HUES64 (cell line): ENCODE results near the gene C19orf38.
A peak's percentile ranks its signal among the peaks of the same experiment; 100 is the strongest.
"Not testable (repeated sequence)": the region's sequence is repeated elsewhere in the genome, so short reads cannot be mapped to it uniquely, and the experiment has no call there.

Source experiments
- H3K27ac ChIP-seq: 2 replicates; pipeline ENCODE4 v1.7.0; 2013; ENCODE audit warnings: low read depth, low read length, inconsistent platforms
- H3K27me3 ChIP-seq: 2 replicates; pipeline ENCODE4 v1.6.1; 2013; ENCODE audit warnings: mild to moderate bottlenecking, low read length; ENCODE audit not compliant: insufficient read depth
- H3K36me3 ChIP-seq: 2 replicates; pipeline ENCODE4 v1.6.1; 2013; ENCODE audit warnings: mild to moderate bottlenecking, low read length; ENCODE audit not compliant: insufficient read depth
- H3K4me1 ChIP-seq: 2 replicates; pipeline ENCODE4 v1.6.1; 2013; ENCODE audit warnings: mild to moderate bottlenecking, low read length, moderate library complexity; ENCODE audit not compliant: insufficient read depth
- H3K4me3 ChIP-seq: 2 replicates; pipeline ENCODE4 v1.5.1; 2013; ENCODE audit warnings: mild to moderate bottlenecking, low read length, moderate library complexity
- H3K9ac ChIP-seq: 2 replicates; pipeline ENCODE4 v1.6.1; 2013; ENCODE audit warnings: mild to moderate bottlenecking, low read depth, low read length
- H3K9me3 ChIP-seq: 2 replicates; pipeline ENCODE4 v1.6.1; 2013; ENCODE audit warnings: low read depth, low read length; ENCODE audit not compliant: insufficient read depth
- WGBS: fragments of 150-250, 120-280 bp; methylation state at CpG from one replicate; pipeline ENCODE4 v1.1.7; 2013; ENCODE audit warnings: missing lambda C conversion rate; 5-methylcytosine and 5-hydroxymethylcytosine counted together

Gene C19orf38

DNA sequence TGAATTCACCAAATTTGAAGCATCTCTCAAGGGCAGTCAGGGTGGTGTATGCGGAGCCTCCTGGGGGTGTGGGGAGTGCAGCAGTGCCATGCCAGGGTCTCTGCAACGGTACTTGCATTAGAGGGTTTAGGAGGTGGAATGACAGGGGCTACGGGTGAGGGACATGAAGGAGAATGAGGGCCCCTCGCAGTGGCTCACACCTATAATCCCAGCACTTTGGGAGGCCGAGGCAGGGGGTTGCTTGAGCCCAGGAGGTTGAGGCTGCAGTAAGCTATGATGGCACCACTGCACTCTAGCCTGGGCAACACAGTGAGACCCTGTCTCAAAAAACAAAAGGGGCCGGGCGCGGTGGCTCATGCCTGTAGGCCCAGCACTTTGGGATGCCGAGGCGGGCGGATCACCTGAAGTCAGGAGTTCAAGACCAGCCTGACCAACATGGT, 21.7 kb downstream of the C19orf38 start:
- not testable (repeated sequence) for H3K9ac ChIP-seq, H3K27me3 ChIP-seq, H3K4me3 ChIP-seq, H3K9me3 ChIP-seq, H3K27ac ChIP-seq, H3K4me1 ChIP-seq, H3K36me3 ChIP-seq
- WGBS: 94% methylated on average over 11 of the region's 11 CpGs

DNA sequence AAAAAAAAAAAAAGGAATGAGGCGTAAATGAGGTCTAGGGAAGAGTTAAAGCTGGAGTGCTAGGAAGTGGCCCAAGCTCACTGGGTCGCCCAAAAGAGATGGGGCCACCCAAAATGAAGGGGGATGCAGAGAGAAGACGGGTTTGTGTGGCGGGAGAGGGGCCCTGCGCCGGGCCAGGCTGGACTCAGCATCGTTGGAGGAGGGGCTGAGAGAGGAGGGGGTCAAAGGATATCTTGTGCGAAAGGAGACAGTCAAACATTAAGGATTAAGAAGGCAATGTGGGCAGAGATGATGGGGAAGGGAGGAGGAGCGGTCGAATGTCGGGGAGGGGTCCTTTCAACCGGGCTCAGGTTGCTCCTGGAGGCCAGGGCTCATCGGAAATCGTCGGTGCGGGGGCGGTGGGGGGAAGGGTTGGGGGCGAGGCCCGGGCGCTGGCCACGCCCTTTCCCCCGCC, 22.3 kb downstream of the C19orf38 start:
- peaks cover 3% of the 10 kb centered on the region for H3K4me1 ChIP-seq
- H3K27ac ChIP-seq: peak overlapping the region; percentile 84
- H3K9me3 ChIP-seq: no peaks in the 10 kb centered on the region
- H3K4me3 ChIP-seq: peak overlapping the region; percentile 56
- peak overlapping the region; percentile 76 for H3K9ac ChIP-seq
- 4% methylated on average over 22 of the region's 22 CpGs for WGBS
- no peaks in the 10 kb centered on the region for H3K27me3 ChIP-seq
- peaks cover 3% of the 10 kb centered on the region; the same call in 1 of the 2 replicates for H3K36me3 ChIP-seq

DNA sequence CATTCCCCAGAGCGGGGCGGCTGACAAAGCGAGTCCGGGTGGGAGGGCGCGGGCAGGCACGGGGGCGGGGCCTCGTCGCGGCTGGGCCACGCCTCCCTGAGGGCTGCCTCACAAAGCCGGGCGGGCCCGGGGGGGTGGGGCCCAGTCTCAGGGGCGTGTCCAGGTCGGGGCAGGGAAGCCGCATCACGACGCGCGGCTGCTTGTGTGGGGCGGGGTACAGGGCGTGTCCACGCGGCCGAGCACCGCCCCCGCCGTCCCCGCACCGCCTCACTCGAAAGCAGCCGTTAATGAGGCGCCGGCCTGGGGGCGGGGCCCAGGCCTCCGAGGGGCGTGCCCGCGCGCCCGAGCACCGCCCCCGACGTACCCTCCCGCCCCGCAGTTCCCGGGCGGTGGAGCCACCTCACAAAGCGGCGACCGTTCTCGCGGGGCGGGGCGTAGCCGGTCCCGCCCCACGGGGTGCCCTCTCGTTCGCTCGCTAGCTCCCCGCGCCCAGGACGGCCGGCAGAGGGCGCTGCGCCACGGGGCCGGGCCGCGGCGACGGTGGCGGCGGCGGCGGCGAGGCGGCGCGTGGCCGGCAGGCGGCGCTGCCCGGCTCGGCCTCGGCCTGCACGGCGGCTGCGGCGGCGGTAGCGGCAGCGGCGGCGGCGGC, 22.9 kb downstream of the C19orf38 start, which contains the start of gene CARM1:
TSS of gene CARM1 (plus strand) at position 599 of the 649 bp plus-strand sequence. CDS start 150 bp downstream, outside the sequence.
- peak within 1 kb of the TSS; percentile 84 for H3K27ac ChIP-seq
- no peaks in the 10 kb centered on the region for H3K27me3 ChIP-seq
- H3K36me3 ChIP-seq: peaks cover 3% of the 10 kb centered on the region; the same call in 1 of the 2 replicates
- H3K9ac ChIP-seq: peak within 1 kb of the TSS; percentile 84
- peak within 1 kb of the TSS; percentile 68 for H3K4me3 ChIP-seq
- no peaks in the 10 kb centered on the region for H3K9me3 ChIP-seq
- under 1% methylated on average over 98 of the region's 99 CpGs for WGBS
- H3K4me1 ChIP-seq: peaks cover 3% of the 10 kb centered on the region

DNA sequence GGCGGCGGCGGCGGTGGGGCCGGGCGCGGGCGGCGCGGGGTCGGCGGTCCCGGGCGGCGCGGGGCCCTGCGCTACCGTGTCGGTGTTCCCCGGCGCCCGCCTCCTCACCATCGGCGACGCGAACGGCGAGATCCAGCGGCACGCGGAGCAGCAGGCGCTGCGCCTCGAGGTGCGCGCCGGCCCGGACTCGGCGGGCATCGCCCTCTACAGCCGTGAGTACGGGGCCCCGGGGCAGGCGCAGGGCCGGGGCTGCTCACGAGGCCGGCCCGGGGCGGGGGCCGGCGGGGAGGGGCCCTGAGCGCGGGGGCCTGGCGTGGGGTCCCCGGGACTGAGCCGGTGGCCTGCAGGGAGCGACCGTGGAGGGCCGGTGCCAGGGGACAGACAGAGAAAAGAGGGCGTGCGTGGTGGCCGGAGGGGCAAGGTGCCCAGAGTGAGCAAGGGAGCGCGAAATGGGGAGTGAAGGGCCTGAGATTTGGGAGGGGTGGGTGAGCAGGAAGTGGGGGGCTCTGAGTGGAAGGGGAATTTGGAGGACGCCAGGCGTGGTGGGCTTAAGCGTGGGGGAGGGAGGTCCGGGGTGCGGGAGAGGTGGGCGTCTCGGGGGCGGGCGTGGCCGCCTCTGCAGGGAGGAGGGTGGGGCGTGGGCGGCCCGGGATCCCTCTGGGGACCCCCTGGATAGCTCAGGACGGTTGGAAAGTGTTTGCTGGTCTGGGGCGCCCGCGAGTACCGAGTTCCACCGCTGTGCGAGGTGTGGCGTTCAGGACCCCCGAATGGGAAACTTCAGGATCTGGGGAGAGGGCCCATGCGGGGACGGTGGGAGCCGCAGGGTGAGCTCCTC, 23.7 kb downstream of the C19orf38 start:
- Histone ChIP-seq H3K27me3 (no peaks in the 10 kb centered on the region), H3K27ac (peak overlapping the region; percentile 72; the same call in 1 of the 2 replicates), H3K4me3 (peak overlapping the region; percentile 68), H3K9ac (peak overlapping the region; percentile 84), H3K9me3 (no peaks in the 10 kb centered on the region), H3K36me3 (peaks cover 3% of the 10 kb centered on the region; the same call in 1 of the 2 replicates), H3K4me1 (peaks cover 3% of the 10 kb centered on the region)
- WGBS: under 1% methylated on average over 90 of the region's 90 CpGs

DNA sequence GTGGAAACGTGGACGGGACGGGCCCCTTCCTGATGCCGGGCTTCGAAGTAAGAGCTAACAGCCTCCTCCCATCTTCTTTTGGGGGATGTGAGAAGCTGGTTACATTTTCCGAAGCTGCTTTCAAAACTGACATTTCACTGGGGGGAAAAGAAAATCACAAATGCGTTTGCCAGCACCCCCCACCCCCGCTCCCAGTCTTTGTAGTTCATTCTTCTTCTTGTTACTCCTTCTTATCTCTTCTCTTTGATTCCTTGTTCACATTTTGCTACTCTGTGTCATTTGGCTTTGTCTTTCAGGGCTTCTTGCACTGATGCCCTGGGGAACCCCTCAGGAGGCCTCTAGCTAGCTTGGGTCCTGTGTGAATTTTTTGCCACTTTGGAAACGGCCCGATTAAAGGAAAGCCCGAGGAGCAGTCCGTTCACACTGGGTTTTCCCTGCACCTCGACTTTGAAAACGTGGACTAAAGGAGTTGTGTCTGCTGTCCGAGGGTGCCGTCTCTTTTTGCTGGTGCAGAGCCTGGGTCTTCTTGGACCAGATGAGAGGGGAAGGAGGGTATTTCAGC, 24.4 kb downstream of the C19orf38 start:
- WGBS: 20% methylated on average over 14 of the region's 16 CpGs
- Histone ChIP-seq H3K36me3 (peaks cover 3% of the 10 kb centered on the region; the same call in 1 of the 2 replicates), H3K9ac (peak overlapping the region; percentile 84), H3K9me3 (no peaks in the 10 kb centered on the region), H3K27ac (peak overlapping the region; percentile 72; the same call in 1 of the 2 replicates), H3K4me3 (peak overlapping the region; percentile 68), H3K4me1 (peaks cover 3% of the 10 kb centered on the region), H3K27me3 (no peaks in the 10 kb centered on the region)

DNA sequence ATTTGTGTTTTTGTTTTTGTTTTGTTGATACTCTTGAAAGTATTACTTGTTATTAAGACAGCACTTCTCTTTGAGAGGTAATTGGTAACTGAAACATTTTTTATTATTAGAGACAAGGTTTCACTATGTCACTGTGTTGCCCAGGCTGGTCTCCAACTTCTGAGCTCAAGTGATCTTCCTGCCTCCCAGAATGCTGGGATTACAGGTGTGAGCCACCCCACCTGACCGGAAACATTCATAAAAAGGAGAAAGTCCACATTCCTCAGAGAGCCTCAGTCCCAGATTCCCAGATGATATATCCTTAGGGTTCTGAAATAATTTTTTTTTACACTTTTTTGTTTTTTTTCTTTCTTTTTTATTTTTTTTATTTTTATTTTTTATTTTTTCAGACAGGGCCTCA, 25.8 kb downstream of the C19orf38 start:
- H3K9me3 ChIP-seq: no peaks in the 10 kb centered on the region
- H3K36me3 ChIP-seq: peaks cover 3% of the 10 kb centered on the region; the same call in 1 of the 2 replicates
- H3K27me3 ChIP-seq: no peaks in the 10 kb centered on the region
- no peak overlapping the region for H3K27ac ChIP-seq
- no peak overlapping the region for H3K4me3 ChIP-seq
- no peak overlapping the region for H3K9ac ChIP-seq
- 94% methylated on average over 1 of the region's 1 CpG for WGBS
- peaks cover 3% of the 10 kb centered on the region for H3K4me1 ChIP-seq

DNA sequence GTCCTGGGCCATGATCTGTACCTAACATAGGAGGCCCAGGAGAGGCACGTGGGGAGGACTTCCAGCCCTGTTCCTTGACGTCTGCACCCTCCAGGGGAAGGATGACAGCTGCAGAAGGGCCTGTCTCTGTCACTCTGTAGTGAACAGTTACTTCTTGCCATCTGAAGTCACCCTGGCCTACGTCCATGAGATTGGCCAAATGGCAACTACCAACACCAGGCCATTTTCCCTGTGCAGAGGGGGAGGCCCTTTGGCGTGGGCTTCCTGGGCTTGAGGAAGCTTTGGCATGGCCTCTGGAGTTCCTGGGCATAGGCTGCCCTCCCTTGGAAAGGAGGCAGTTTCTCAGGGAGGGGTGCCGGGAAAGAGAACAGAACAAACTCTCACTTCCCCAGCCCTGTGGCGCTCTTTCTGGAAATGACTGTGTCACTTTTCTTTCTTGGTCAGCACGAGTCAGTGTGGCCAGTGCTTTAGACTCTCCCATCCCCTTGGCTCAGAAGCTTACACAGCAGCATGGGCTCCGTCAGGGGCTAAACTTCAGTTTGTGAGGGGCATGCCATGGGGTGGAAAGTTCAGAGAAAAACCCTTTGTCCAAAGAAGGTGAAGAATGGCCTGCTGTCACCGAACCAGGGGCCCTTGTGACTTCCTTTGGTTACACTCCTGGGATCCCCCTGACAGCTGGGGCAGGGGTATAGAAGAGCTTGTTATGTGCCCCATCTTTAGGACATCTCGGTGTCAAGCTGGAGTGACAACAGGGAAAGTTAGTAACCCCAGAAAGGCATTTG, 28.4 kb downstream of the C19orf38 start:
- peaks cover 3% of the 10 kb centered on the region; the same call in 1 of the 2 replicates for H3K36me3 ChIP-seq
- H3K27me3 ChIP-seq: no peaks in the 10 kb centered on the region
- no peaks in the 10 kb centered on the region for H3K9me3 ChIP-seq
- no peak overlapping the region for H3K9ac ChIP-seq
- H3K27ac ChIP-seq: no peak overlapping the region
- no peak overlapping the region for H3K4me3 ChIP-seq
- WGBS: 93% methylated on average over 10 of the region's 10 CpGs
- peaks cover 21% of the 10 kb centered on the region for H3K4me1 ChIP-seq

DNA sequence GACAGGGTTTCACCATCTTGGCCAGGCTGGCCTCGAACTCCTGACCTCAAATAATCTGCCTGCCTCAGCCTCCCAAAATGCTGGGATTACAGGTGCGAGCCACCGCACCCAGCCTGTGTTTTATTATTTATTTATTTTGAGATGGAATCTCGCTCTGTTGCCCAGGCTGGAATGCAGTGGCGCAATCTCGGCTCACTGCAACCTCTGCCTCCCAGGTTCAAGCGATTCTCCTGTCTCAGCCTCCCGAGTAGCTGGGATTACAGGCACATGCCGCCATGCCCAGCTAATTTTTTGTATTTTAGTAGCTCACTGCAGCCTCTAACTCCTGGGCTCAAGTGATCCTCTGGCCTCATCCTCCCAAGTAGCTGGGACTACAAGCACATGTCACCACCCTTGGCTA, 29.4 kb downstream of the C19orf38 start:
- not testable (repeated sequence) for H3K9me3 ChIP-seq, H3K27me3 ChIP-seq, H3K36me3 ChIP-seq, H3K4me3 ChIP-seq, H3K9ac ChIP-seq
- WGBS: 97% methylated on average over 9 of the region's 9 CpGs
- H3K4me1 ChIP-seq: peaks cover 27% of the 10 kb centered on the region
- H3K27ac ChIP-seq: 0 out of 2 replicates have a peak overlapping the region, but pooled peaks have one; percentile 68

DNA sequence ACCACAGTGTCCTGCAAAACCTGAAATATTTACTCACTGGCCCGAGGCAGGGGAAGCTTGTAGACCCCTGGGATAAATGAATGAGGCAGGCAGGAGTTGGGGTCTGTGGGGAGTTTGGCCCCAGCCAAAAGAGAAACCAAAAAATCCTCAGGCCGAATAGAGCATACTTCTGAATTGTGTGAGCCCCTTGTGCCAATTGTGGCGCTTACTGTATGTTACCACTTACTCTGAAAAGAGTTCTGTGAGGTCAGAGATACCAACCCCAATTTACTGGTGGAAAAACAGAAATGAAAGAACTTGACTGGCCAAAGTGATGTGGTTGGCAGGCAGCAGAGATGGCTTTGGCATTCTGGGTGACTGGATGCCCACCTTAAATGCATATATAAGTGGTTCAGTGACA, 30.0 kb downstream of the C19orf38 start:
- WGBS: 95% methylated on average over 3 of the region's 3 CpGs
- Histone ChIP-seq H3K27ac (peak overlapping the region; percentile 68; the same call in 1 of the 2 replicates), H3K4me1 (peaks cover 27% of the 10 kb centered on the region), H3K36me3 (peaks cover 3% of the 10 kb centered on the region; the same call in 1 of the 2 replicates), H3K4me3 (no peak overlapping the region), H3K9me3 (no peaks in the 10 kb centered on the region), H3K9ac (no peak overlapping the region; the same call in 1 of the 2 replicates), H3K27me3 (no peaks in the 10 kb centered on the region)

DNA sequence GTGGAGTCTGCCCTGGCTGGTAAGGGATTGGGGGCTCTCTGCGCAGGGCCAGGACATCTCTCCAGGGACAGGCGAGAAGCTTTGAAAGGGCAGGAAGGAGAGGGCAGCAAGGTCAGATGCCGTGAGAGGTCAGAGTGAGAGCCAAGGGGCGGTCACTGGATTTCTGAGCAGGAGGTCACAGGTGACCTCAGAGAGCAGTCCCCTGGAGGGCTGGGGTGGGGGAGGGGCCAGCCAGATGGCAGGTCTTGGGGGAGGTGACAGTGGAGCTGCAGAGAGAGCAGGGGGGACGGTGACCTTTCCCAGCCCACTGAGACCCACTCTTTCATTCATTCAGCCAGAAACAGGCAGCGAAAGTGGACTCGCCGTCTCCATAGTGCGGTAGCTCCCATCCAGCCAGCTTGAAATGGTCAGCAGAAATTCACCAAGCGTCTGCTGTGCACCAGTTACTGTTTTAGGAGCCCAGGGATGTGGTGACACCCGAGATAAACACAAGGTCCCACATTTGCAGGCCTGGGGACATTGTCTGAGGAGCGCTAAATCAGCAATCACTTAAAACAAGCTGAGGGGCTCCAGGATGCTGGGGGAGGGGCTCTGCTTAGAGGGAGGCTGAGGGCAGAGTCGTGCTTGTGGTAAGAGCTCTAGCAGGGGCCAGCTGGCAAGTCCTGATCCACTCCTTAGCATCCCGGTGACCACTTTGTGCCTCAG, 33.3 kb downstream of the C19orf38 start:
- no peaks in the 10 kb centered on the region for H3K27me3 ChIP-seq
- H3K4me1 ChIP-seq: peaks cover 38% of the 10 kb centered on the region
- H3K4me3 ChIP-seq: no peak overlapping the region
- WGBS: 41% methylated on average over 14 of the region's 14 CpGs
- peak overlapping the region; percentile 64; the same call in 1 of the 2 replicates for H3K27ac ChIP-seq
- no peaks in the 10 kb centered on the region for H3K36me3 ChIP-seq
- H3K9ac ChIP-seq: no peak overlapping the region
- H3K9me3 ChIP-seq: no peaks in the 10 kb centered on the region
